ENCODE data around the gene IGSF22. TPM values are rescaled to one million over a fixed set of nuclear protein-coding genes. Genes with fewer than 3 reads are reported as not detected.
A peak's percentile ranks its signal among the peaks of the same experiment; 100 is the strongest.

The IGSF22 gene
- polyA plus RNA-seq, 1 donor (not counting 4 experiments of a cell fraction or from before 2014, with no cell fraction given) = 0.01 TPM

DNA sequence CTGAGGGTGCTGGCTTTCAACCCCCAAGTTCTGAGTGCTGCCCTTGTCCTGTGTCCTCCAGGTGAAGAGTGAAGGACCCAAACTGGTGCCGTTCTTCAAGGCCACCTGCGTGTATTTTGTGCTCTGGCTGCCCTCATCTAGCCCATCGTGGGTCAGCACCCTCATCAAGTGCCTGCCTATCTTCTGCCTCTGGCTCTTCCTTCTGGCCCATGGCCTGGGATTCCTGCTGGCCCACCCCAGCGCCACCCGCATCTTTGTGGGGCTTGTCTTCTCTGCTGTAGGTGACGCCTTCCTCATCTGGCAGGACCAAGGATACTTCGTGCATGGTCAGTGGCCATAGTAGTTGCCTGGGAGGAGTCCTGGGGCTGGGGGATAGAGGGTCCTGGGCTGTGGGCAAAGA, 25.1 kb downstream of the IGSF22 start:
- Histone ChIP-seq H3K36me3 (ENCODE audit: control insufficient read depth in 2 of 2, extremely low read depth in 1 of 2, insufficient read depth in 2 of 2, low read length in 2 of 2) (peaks cover 0 to 5% of the 10 kb centered on the region in 2 experiments), H3K27ac (ENCODE audit: control insufficient read depth, insufficient read depth, low read length) (no peak overlapping the region), H3K9me3 (ENCODE audit: control insufficient read depth, low read depth, low read length) (no peaks in the 10 kb centered on the region), H3K4me3 (ENCODE audit: control insufficient read depth in 2 of 3, extremely low read depth in 1 of 3, insufficient read depth in 2 of 3, low read depth in 1 of 3, low read length in 3 of 3) (no peak overlapping the region), H3K4me2 (ENCODE audit: control insufficient read depth, extremely low read depth, insufficient read depth, low read depth, low read length) (no peak overlapping the region), H2AFZ (ENCODE audit: control insufficient read depth, low read length) (no peak overlapping the region), H3K27me3 (ENCODE audit: control insufficient read depth, extremely low read depth, insufficient read depth, low read length) (peaks cover 7% of the 10 kb centered on the region), H4K20me1 (ENCODE audit: control insufficient read depth, extremely low read depth, insufficient read depth, low read length) (no peaks in the 10 kb centered on the region), H3K4me1 (ENCODE audit: control insufficient read depth, extremely low read depth, insufficient read depth, low read length) (peaks cover 33% of the 10 kb centered on the region), H3K9me1 (ENCODE audit: control insufficient read depth, extremely low read depth, insufficient read depth, low read length) (no peaks in the 10 kb centered on the region), H3K9ac (ENCODE audit: control insufficient read depth, extremely low read depth, insufficient read depth, low read length) (no peak overlapping the region), H3K79me2 (ENCODE audit: control insufficient read depth, insufficient read depth, low read length) (no peaks in the 10 kb centered on the region)
- dilution Hi-C loops (cut with MboI; ENCODE audit: extremely low pct_ligation_motif_present, low sequenced_read_pairs) = no loop called here
- FAIRE-seq (no peak), DNase-seq (ENCODE audit: low read depth, low spot score) (no peak)
- TF ChIP-seq, protein P1, sequence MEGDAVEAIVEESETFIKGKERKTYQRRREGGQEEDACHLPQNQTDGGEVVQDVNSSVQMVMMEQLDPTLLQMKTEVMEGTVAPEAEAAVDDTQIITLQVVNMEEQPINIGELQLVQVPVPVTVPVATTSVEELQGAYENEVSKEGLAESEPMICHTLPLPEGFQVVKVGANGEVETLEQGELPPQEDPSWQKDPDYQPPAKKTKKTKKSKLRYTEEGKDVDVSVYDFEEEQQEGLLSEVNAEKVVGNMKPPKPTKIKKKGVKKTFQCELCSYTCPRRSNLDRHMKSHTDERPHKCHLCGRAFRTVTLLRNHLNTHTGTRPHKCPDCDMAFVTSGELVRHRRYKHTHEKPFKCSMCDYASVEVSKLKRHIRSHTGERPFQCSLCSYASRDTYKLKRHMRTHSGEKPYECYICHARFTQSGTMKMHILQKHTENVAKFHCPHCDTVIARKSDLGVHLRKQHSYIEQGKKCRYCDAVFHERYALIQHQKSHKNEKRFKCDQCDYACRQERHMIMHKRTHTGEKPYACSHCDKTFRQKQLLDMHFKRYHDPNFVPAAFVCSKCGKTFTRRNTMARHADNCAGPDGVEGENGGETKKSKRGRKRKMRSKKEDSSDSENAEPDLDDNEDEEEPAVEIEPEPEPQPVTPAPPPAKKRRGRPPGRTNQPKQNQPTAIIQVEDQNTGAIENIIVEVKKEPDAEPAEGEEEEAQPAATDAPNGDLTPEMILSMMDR (optimal IDR thresholded peaks at IDR 0.05 in 1 of 3, IDR thresholded peaks at IDR 0.05 in 1 of 3, conservative IDR thresholded peaks at IDR 0.05 in 1 of 3; ENCODE audit: extremely low read depth in 1 of 3, insufficient read depth in 2 of 3, low read length in 3 of 3) = no peak
- no peak for TF ChIP-seq EZH2 (IDR thresholded peaks at IDR 0.05; ENCODE audit: low read length)

DNA sequence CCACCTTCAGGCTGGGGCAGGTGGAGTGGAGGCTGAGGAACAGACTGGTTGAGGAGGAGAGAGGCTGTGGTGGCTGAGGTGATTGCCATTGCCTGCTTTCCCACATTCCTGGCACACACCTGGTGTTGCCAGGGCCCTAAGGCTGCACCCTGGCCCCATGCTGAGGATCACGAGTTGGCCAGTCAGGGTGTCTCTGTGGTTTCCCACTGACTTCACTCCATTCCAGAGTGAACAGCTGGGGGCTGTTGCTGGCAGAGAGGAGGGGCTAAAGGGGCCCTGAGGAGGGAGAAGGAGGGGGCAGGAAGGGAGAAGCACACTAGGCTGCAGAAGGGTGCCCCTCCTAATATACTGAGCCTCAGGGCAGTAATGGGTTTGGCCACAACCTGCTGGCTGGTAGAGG, 25.6 kb downstream of the IGSF22 start:
- H3K36me3 ChIP-seq (ENCODE audit: control insufficient read depth in 2 of 2, extremely low read depth in 1 of 2, insufficient read depth in 2 of 2, low read length in 2 of 2) = peaks cover 0 to 5% of the 10 kb centered on the region in 2 experiments
- no peak overlapping the region for H3K27ac ChIP-seq (ENCODE audit: control insufficient read depth, insufficient read depth, low read length)
- H4K20me1 ChIP-seq (ENCODE audit: control insufficient read depth, extremely low read depth, insufficient read depth, low read length) = no peaks in the 10 kb centered on the region
- dilution Hi-C loops (cut with MboI; ENCODE audit: extremely low pct_ligation_motif_present, low sequenced_read_pairs) = no loop called here
- H3K9ac ChIP-seq (ENCODE audit: control insufficient read depth, extremely low read depth, insufficient read depth, low read length) = no peak overlapping the region
- peaks cover 2% of the 10 kb centered on the region for H3K27me3 ChIP-seq (ENCODE audit: control insufficient read depth, extremely low read depth, insufficient read depth, low read length)
- DNase-seq (ENCODE audit: low read depth, low spot score) (no peak), FAIRE-seq (no peak)
- no peaks in the 10 kb centered on the region for H3K9me1 ChIP-seq (ENCODE audit: control insufficient read depth, extremely low read depth, insufficient read depth, low read length)
- H3K4me1 ChIP-seq (ENCODE audit: control insufficient read depth, extremely low read depth, insufficient read depth, low read length) = peaks cover 29% of the 10 kb centered on the region
- H3K79me2 ChIP-seq (ENCODE audit: control insufficient read depth, insufficient read depth, low read length) = no peaks in the 10 kb centered on the region
- no peak overlapping the region for H3K4me3 ChIP-seq (ENCODE audit: control insufficient read depth in 2 of 3, extremely low read depth in 1 of 3, insufficient read depth in 2 of 3, low read depth in 1 of 3, low read length in 3 of 3)
- H3K9me3 ChIP-seq (ENCODE audit: control insufficient read depth, low read depth, low read length) = no peaks in the 10 kb centered on the region
- no peak for TF ChIP-seq EZH2 (IDR thresholded peaks at IDR 0.05; ENCODE audit: low read length)
- TF ChIP-seq, protein P1 (optimal IDR thresholded peaks at IDR 0.05 in 1 of 3, IDR thresholded peaks at IDR 0.05 in 1 of 3, conservative IDR thresholded peaks at IDR 0.05 in 1 of 3; ENCODE audit: extremely low read depth in 1 of 3, insufficient read depth in 2 of 3, low read length in 3 of 3) = peak in 1 of 3 experiments; percentile 21
- no peak overlapping the region for H2AFZ ChIP-seq (ENCODE audit: control insufficient read depth, low read length)
- H3K4me2 ChIP-seq (ENCODE audit: control insufficient read depth, extremely low read depth, insufficient read depth, low read depth, low read length) = no peak overlapping the region
